Sigmoid colon (tissue), 7 donors: ENCODE measurements around the gene HSD17B12. TPM values are rescaled to one million over a fixed set of nuclear protein-coding genes. Genes with fewer than 3 reads are reported as not detected.

ENCODE experiments used
- DNase-seq: peaks from one replicate; pipeline ENCODE4 v3.0.0-alpha.2; 2019
- H3K27ac ChIP-seq, 4 donors: fragments of 200-600 bp; sonication (generic); one replicate each; pipeline ENCODE4 v1.5.1; 2016 to 2019; ENCODE audit warnings: mild to moderate bottlenecking in 1 of 4
- H3K27me3 ChIP-seq, 3 donors: fragments of 200-600 bp; sonication (generic); one replicate each; pipeline ENCODE4 v1.5.1; 2019; ENCODE audit warnings: mild to moderate bottlenecking in 1 of 3
- H3K36me3 ChIP-seq, 4 donors: fragments of 200-600 bp; sonication (generic); one replicate each; pipeline ENCODE4 v1.5.1; 2016 to 2019
- H3K4me1 ChIP-seq, 4 donors: fragments of 200-600 bp; sonication (generic); one replicate each; pipeline ENCODE4 v1.5.1; 2017 to 2019
- H3K4me3 ChIP-seq, 4 donors: fragments of 200-600 bp; sonication (generic); one replicate each; pipeline ENCODE4 v1.5.1; 2017 to 2019; ENCODE audit warnings: mild to moderate bottlenecking in 2 of 4, moderate library complexity in 1 of 4
- H3K9me3 ChIP-seq, 4 donors: fragments of 200-600 bp in 3 of 4; sonication (generic) in 3 of 4; one replicate each; pipeline versions ENCODE4 v1.5.1 to v1.6.1; 2013 to 2019
- EP300 ChIP-seq, 4 donors: sonication (generic); formaldehyde crosslinking; IDR thresholded peaks; one replicate each; pipeline ENCODE4 v1.6.1; 2017; ENCODE audit warnings: antibody characterized with exemption in 4 of 4
- POLR2A ChIP-seq, 2 donors: fragments of 450-650 bp; IDR thresholded peaks; one replicate each; pipeline ENCODE4 v1.6.1; 2016; ENCODE audit warnings: antibody characterized with exemption in 2 of 2, mild to moderate bottlenecking in 2 of 2, moderate library complexity in 2 of 2
- POLR2AphosphoS5 ChIP-seq, 4 donors: sonication (generic); formaldehyde crosslinking; IDR thresholded peaks; one replicate each; pipeline ENCODE4 v1.6.1; 2017; ENCODE audit warnings: antibody characterized with exemption in 4 of 4
- WGBS, 2 donors: extraction: QIAGEN DNeasy Blood & Tissue Kit; methylation state at CpG; one replicate each; pipeline ENCODE4 v1.1.7; 2013; 5-methylcytosine and 5-hydroxymethylcytosine counted together
- intact Hi-C: fragments of 100-400 bp; cut with DNase I; formaldehyde crosslinking; loops from one replicate; pipeline ENCODE4 v1.15.1; 2023
- polyA plus RNA-seq, 3 donors: library from polyadenylated mRNA; stranded (reverse); fragments of 200-250 nt; gene quantifications; one replicate each; pipeline ENCODE4 v1.2.3, GENCODE V29; 2013
- total RNA-seq, 4 donors: library from RNA; depleted of rRNA; stranded (reverse); fragments of >200 nt; gene quantifications; one replicate each; pipeline ENCODE4 v1.1.0, GENCODE V29; 2016
- TF ChIP-seq, protein P1 (sequence below), 4 experiments: fragments of 450-650 bp in 3 of 4; fragments of 200-600 bp in 1 of 4; IDR thresholded peaks; one replicate each; pipeline ENCODE4 v1.5.1; 2016 to 2019; ENCODE audit warnings: antibody characterized with exemption in 4 of 4, mild to moderate bottlenecking in 3 of 4, moderate library complexity in 2 of 4
- donor health status: healthy with polysubstance abuse.
- donor health status: Bipolar disorder and iron deficiency.
- donor health status: healthy.

HSD17B12 gene
- total and polyA plus RNA-seq, 7 donors = 21.6 to 53.4 (median 34.9) TPM

DNA sequence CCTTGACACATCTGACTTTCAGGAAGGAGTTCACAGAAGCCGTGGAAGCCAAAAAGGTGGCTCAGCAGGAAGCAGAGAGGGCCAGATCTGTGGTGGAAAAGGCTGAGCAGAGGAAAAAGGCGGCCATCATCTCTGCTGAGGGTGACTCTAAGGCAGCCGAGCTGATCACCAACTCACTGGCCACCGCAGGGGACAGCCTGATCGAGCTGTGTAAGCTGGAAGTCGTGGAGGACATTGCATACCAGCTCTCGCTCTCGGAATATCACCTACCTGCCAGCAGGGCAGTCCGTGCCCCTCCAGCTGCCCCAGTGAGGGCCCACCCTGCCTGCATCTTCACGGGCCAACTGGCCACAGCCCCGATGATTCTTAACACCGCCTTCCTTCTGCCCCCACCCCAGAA lies 53.7 kb downstream of the HSD17B12 start:
- Histone ChIP-seq H3K27me3 (no peaks in the 10 kb centered on the region), H3K4me1 (peaks cover 0 to 27% (median 17%) of the 10 kb centered on the region in 4 donors), H3K9me3 (no peaks in the 10 kb centered on the region), H3K4me3 (no peak overlapping the region), H3K36me3 (no peaks in the 10 kb centered on the region), H3K27ac (no peak overlapping the region)
- no peak for DNase-seq
- TF ChIP-seq, protein P1, sequence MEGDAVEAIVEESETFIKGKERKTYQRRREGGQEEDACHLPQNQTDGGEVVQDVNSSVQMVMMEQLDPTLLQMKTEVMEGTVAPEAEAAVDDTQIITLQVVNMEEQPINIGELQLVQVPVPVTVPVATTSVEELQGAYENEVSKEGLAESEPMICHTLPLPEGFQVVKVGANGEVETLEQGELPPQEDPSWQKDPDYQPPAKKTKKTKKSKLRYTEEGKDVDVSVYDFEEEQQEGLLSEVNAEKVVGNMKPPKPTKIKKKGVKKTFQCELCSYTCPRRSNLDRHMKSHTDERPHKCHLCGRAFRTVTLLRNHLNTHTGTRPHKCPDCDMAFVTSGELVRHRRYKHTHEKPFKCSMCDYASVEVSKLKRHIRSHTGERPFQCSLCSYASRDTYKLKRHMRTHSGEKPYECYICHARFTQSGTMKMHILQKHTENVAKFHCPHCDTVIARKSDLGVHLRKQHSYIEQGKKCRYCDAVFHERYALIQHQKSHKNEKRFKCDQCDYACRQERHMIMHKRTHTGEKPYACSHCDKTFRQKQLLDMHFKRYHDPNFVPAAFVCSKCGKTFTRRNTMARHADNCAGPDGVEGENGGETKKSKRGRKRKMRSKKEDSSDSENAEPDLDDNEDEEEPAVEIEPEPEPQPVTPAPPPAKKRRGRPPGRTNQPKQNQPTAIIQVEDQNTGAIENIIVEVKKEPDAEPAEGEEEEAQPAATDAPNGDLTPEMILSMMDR (IDR thresholded peaks at IDR 0.05) = no peak
- TF ChIP-seq POLR2AphosphoS5 (IDR thresholded peaks at IDR 0.05) (no peak), EP300 (IDR thresholded peaks at IDR 0.05) (no peak), POLR2A (IDR thresholded peaks at IDR 0.05) (no peak)
- intact Hi-C loops = no loop called here
- WGBS, 2 donors = 97 to 98% methylated on average over 12 of the region's 12 CpGs

DNA sequence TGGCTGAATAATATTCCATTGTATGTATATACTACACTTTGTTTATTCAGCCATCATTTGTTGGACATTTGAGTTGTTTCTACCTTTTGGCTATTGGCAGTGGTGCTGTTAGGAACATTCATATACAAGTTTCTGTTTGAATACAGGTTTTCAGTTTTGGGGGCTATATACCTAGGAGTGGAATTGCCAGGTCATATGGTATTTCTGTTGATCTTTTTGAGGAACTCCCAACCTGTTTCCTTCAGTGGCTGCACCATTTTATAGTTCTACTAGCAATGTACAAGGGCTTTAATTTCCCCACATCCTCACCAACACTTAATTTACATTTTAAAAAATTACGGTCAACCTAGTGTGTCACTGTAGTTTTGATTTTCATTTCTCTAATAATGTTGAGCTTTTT lies 54.6 kb downstream of the HSD17B12 start:
- no peak overlapping the region for H3K4me3 ChIP-seq
- no peaks in the 10 kb centered on the region for H3K9me3 ChIP-seq
- intact Hi-C loops = no loop called here
- no peaks in the 10 kb centered on the region for H3K36me3 ChIP-seq
- H3K27me3 ChIP-seq = no peaks in the 10 kb centered on the region
- WGBS, 2 donors = 82 to 97% methylated on average over 1 of the region's 1 CpG
- DNase-seq = no peak
- H3K27ac ChIP-seq = no peak overlapping the region
- peaks cover 0 to 27% (median 17%) of the 10 kb centered on the region in 4 donors for H3K4me1 ChIP-seq
- no peak for TF ChIP-seq EP300 (IDR thresholded peaks at IDR 0.05)
- TF ChIP-seq POLR2AphosphoS5 (IDR thresholded peaks at IDR 0.05) = no peak
- TF ChIP-seq, protein P1 (IDR thresholded peaks at IDR 0.05) = no peak
- no peak for TF ChIP-seq POLR2A (IDR thresholded peaks at IDR 0.05)

GRCh38 chr11:43735961-43736360 lies 55.4 kb downstream of the HSD17B12 start:
- intact Hi-C loops = no loop called here
- H3K4me3 ChIP-seq = no peak overlapping the region
- H3K36me3 ChIP-seq = no peaks in the 10 kb centered on the region
- H3K27me3 ChIP-seq = no peaks in the 10 kb centered on the region
- no peak for DNase-seq
- TF ChIP-seq EP300 (IDR thresholded peaks at IDR 0.05) = no peak
- TF ChIP-seq, protein P1 (IDR thresholded peaks at IDR 0.05) = no peak
- no peak for TF ChIP-seq POLR2A (IDR thresholded peaks at IDR 0.05)
- no peak for TF ChIP-seq POLR2AphosphoS5 (IDR thresholded peaks at IDR 0.05)
- no peaks in the 10 kb centered on the region for H3K9me3 ChIP-seq
- peaks cover 0 to 27% (median 17%) of the 10 kb centered on the region in 4 donors for H3K4me1 ChIP-seq
- 76 to 82% methylated on average over 4 of the region's 4 CpGs for WGBS, 2 donors
- peak overlapping the region in 1 of 4 donors; percentile 12 for H3K27ac ChIP-seq

DNA sequence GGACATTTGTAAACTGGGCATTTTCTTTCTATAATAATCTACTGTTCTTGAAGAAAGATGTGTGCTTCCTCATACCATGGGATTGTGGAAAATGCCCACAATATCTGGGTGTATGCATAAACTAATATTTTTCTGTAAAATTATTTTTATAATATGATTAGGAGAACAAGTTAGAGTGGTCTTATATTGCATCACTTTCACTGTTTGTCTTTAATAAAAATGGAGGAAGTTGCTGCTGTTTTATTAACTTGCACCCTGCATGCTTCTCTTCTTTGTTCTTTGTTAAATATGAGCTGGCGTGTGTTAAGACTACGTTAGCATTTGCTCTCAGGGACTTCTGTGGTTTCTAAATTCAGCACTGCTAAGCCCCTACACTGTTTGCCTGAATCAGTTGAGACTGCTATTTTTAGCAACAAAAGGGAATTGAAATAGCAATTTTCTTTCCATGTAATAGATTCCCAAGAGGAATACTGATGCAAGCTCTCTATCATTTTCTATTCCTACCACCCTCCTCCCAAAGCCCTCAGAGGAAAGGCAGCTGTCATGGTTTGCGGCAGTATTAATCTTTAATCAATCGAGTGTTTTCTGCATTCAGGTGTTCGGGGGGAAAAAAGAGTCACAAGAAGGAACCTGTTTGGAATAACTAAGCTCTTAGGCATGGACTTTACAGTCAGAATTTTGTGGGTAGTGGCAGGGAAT lies 56.1 kb downstream of the HSD17B12 start:
- Histone ChIP-seq H3K36me3 (no peaks in the 10 kb centered on the region), H3K27me3 (no peaks in the 10 kb centered on the region), H3K9me3 (no peaks in the 10 kb centered on the region), H3K4me3 (no peak overlapping the region), H3K4me1 (peaks cover 0 to 27% (median 17%) of the 10 kb centered on the region in 4 donors), H3K27ac (peak overlapping the region in 1 of 4 donors; percentile 12)
- 56 to 86% methylated on average over 5 of the region's 5 CpGs for WGBS, 2 donors
- intact Hi-C loops = no loop called here
- TF ChIP-seq POLR2AphosphoS5 (IDR thresholded peaks at IDR 0.05) (no peak), POLR2A (IDR thresholded peaks at IDR 0.05) (no peak), EP300 (IDR thresholded peaks at IDR 0.05) (no peak)
- TF ChIP-seq, protein P1 (IDR thresholded peaks at IDR 0.05) = no peak
- DNase-seq = no peak

GRCh38 chr11:43737201-43737590 lies 56.7 kb downstream of the HSD17B12 start:
- intact Hi-C loops = no loop called here
- Histone ChIP-seq H3K27me3 (no peaks in the 10 kb centered on the region), H3K27ac (no peak overlapping the region), H3K9me3 (no peaks in the 10 kb centered on the region), H3K4me1 (peaks cover 0 to 27% (median 17%) of the 10 kb centered on the region in 4 donors), H3K4me3 (no peak overlapping the region), H3K36me3 (no peaks in the 10 kb centered on the region)
- DNase-seq = no peak
- TF ChIP-seq EP300 (IDR thresholded peaks at IDR 0.05) = no peak
